NCI-H774 (cell line): ENCODE measurements around the gene TBC1D24.
"Not testable (repeated sequence)": the region's sequence is repeated elsewhere in the genome, so short reads cannot be mapped to it uniquely, and the experiment has no call there.

Source experiments
- DNase-seq: peaks from one replicate; lab custom pipeline; 2025; lab: John Stamatoyannopoulos, UW

Gene TBC1D24

GRCh38 chr16:2468725-2469398 is 6.1 kb upstream of the TBC1D24 start:
- peak; percentile 11 for DNase-seq

GRCh38 chr16:2469399-2470233 is 5.3 kb upstream of the TBC1D24 start:
- no peak for DNase-seq

- no peak for DNase-seq
These were observed 4.7 kb upstream of the TBC1D24 start for GRCh38 chr16:2470234-2470601.

GRCh38 chr16:2470603-2471015 is 4.3 kb upstream of the TBC1D24 start:
- DNase-seq, result no peak

- no peak for DNase-seq
These were observed 3.8 kb upstream of the TBC1D24 start, which contains the start of gene NTN3 for GRCh38 chr16:2471016-2471652. TSS of gene NTN3 (plus strand) at chr16:2471297. CDS start at chr16:2471702, 405 bp downstream.

GRCh38 chr16:2471653-2472487 is 3.1 kb upstream of the TBC1D24 start:
- no peak for DNase-seq

GRCh38 chr16:2472488-2472864 is 2.5 kb upstream of the TBC1D24 start:
- no peak for DNase-seq

- no peak for DNase-seq
These were observed 2.0 kb upstream of the TBC1D24 start for GRCh38 chr16:2472885-2473445.

- DNase-seq, result no peak
These were observed 1.4 kb upstream of the TBC1D24 start for GRCh38 chr16:2473446-2473926.

- DNase-seq, result no peak
These were observed 689 bp upstream of the TBC1D24 start for GRCh38 chr16:2473999-2474876.

GRCh38 chr16:2475413-2476344 is 752 bp downstream of the TBC1D24 start:
- no peak for DNase-seq

GRCh38 chr16:2476345-2476720 is 1.4 kb downstream of the TBC1D24 start:
- no peak for DNase-seq

GRCh38 chr16:2476741-2477140 is 1.8 kb downstream of the TBC1D24 start:
- DNase-seq, result no peak

GRCh38 chr16:2477327-2477726 is 2.4 kb downstream of the TBC1D24 start:
- DNase-seq, result no peak

- DNase-seq, result no peak
These were observed 3.4 kb downstream of the TBC1D24 start for GRCh38 chr16:2478279-2478678.

- not testable (repeated sequence) for DNase-seq
These were observed 5.1 kb downstream of the TBC1D24 start for GRCh38 chr16:2479996-2480395.

- DNase-seq, result no peak
These were observed 6.0 kb downstream of the TBC1D24 start for GRCh38 chr16:2480948-2481347.

- no peak for DNase-seq
These were observed 6.7 kb downstream of the TBC1D24 start for GRCh38 chr16:2481676-2482075.

GRCh38 chr16:2482249-2482648 is 7.3 kb downstream of the TBC1D24 start:
- DNase-seq, result no peak
